Fibroblast of skin of left biceps (primary cell): ENCODE measurements around the gene SIRT3.

ENCODE experiments used
- DNase-seq, 2 experiments: peaks; one replicate each; pipeline ENCODE4 v3.0.0-alpha.2; 2013; ENCODE audit warnings: low read depth in 2 of 2

SIRT3 gene

GRCh38 chr11:235997-236773 is at the start of gene SIRT3:
Gene SIRT3 (minus strand): TSS chr11:236342. CDS start chr11:236328, 14 bp downstream.
- DNase-seq = peak; percentile 32 to 55

- DNase-seq = no peak
These were observed 49.7 kb upstream of the SIRT3 start for GRCh38 chr11:285894-286220.

- DNase-seq = no peak
These were observed 49.1 kb upstream of the SIRT3 start for GRCh38 chr11:285021-285893.

GRCh38 chr11:284105-285020 is 48.2 kb upstream of the SIRT3 start:
- DNase-seq = no peak

GRCh38 chr11:283405-284104 is 47.4 kb upstream of the SIRT3 start:
- no peak for DNase-seq

GRCh38 chr11:282630-283360 is 46.7 kb upstream of the SIRT3 start:
- DNase-seq = no peak

GRCh38 chr11:282171-282570 is 46.0 kb upstream of the SIRT3 start:
- DNase-seq = no peak

GRCh38 chr11:281486-282161 is 45.5 kb upstream of the SIRT3 start:
- no peak for DNase-seq

GRCh38 chr11:280706-281485 is 44.8 kb upstream of the SIRT3 start:
- DNase-seq = no peak

GRCh38 chr11:279966-280705 is 44.0 kb upstream of the SIRT3 start:
- no peak for DNase-seq

- DNase-seq = no peak
These were observed 43.2 kb upstream of the SIRT3 start for GRCh38 chr11:279040-279965.

- no peak for DNase-seq
These were observed 42.1 kb upstream of the SIRT3 start, which contains the start of gene NLRP6 for GRCh38 chr11:278001-278951. Gene NLRP6 (plus strand): TSS chr11:278407. CDS start chr11:278570, 163 bp downstream.

- DNase-seq = no peak
These were observed 40.1 kb upstream of the SIRT3 start for GRCh38 chr11:276219-276618.

GRCh38 chr11:272931-273198 is 36.7 kb upstream of the SIRT3 start:
- DNase-seq = no peak

- DNase-seq = no peak
These were observed 36.2 kb upstream of the SIRT3 start for GRCh38 chr11:272195-272930.

- DNase-seq = no peak
These were observed 35.2 kb upstream of the SIRT3 start for GRCh38 chr11:271319-271715.
